Measurements from ENCODE around the gene EPN2.

The EPN2 gene

DNA sequence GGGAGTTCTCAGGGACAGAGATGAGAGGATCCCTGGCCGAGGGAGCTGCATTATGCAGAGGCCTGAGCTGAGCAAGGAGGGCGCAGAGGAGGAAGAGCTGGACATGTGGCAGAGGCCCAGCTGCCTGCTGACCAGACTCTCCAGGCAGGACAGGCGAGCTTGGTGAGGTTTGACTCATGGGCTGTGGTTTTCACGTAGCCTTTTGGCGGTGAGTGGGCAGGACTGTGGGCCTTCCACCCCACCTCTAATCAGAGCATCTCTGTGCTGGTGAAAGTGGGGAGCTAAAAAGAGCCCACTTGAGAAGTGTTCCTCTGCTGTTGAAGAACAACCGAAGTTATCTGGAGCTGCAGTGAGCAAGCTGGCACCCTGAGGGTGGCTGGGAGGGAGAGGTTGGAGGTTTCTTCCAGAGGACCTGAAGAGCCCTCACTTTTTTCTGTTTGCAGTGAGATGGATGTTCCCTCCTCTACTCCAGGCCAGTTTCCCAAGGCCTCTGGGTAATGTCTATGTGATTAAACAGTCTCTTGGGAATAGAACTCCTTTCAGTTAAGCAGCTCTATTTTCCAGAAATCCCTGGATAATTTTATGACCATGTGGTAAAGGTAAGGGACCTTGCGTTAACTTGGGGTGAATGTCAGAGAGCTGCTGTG lies 11.9 kb downstream of the EPN2 start:
- Mint-ChIP-seq H3K9me3 (no peaks in the 10 kb centered on the region), H3K4me1 (ENCODE audit: low read depth) (no peaks in the 10 kb centered on the region), H3K4me3 (no peak overlapping the region), H3K27ac (no peak overlapping the region), H3K36me3 (ENCODE audit: low read depth) (no peaks in the 10 kb centered on the region), H3K27me3 (ENCODE audit: low read depth) (peaks cover 10% of the 10 kb centered on the region)
- DNase-seq (ENCODE audit: low spot score) = no peak

DNA sequence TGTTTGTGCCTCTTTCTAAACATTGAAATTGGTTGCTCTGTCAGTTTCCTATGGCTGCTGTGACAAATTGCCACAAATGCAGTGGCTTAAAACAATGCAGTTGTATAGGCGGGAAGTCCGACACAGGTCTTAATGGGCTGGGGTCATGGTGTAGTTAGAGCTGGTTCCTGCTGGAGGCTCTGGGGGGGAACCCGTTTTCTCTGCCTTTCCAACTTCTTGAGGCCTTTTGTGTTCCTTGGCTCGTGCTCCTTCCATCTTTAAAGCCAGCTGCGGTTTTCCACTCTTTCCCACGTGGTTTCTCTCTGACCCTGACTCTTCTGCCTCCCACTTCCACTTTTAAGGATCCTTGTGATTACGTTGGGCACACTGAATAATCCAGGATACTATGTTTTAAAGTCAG lies 12.5 kb downstream of the EPN2 start:
- no peak for DNase-seq (ENCODE audit: low spot score)
- no peaks in the 10 kb centered on the region for H3K36me3 Mint-ChIP-seq (ENCODE audit: low read depth)
- H3K27ac Mint-ChIP-seq = no peak overlapping the region
- no peak overlapping the region for H3K4me3 Mint-ChIP-seq
- no peaks in the 10 kb centered on the region for H3K9me3 Mint-ChIP-seq
- peaks cover 11% of the 10 kb centered on the region for H3K27me3 Mint-ChIP-seq (ENCODE audit: low read depth)
- H3K4me1 Mint-ChIP-seq (ENCODE audit: low read depth) = no peaks in the 10 kb centered on the region

DNA sequence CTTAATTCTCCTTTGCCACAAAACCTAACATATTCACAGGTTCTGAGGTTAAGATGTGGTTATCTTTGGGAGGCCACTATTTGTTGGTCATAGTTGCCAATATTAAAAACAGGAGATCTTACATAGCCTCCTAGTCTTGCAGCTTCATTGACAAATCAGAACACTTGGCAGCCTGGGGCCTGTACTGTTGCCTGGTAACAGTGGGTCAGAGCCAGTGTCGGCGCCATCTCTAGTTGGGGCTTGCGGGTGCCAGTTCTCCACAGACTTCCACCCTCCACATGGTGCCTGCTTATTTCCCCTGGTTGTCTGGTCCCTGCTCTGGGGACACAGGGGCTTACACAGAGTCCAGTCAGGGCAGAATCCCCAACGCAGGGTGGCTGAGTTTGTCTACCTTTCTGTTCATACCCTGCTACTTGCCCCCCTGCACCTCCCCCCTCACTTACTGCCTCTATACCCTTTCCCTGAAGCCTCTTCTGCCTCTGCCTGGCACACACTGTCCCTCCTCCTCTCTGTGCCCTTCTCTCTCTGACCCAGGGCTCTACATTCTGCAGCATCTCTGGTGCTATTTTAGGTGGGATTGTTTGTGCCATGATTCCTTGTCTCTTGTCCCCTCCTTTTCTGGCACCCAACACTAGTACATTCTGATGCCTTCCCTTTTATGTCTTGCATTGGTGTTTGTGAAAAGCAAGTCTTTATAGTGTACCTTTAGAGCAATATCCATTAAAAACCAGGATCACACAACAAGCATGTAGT lies 13.4 kb downstream of the EPN2 start:
- Mint-ChIP-seq H3K4me3 (no peak overlapping the region), H3K9me3 (no peaks in the 10 kb centered on the region), H3K36me3 (ENCODE audit: low read depth) (no peaks in the 10 kb centered on the region), H3K4me1 (ENCODE audit: low read depth) (no peaks in the 10 kb centered on the region), H3K27me3 (ENCODE audit: low read depth) (peaks cover 12% of the 10 kb centered on the region), H3K27ac (no peak overlapping the region)
- no peak for DNase-seq (ENCODE audit: low spot score)

DNA sequence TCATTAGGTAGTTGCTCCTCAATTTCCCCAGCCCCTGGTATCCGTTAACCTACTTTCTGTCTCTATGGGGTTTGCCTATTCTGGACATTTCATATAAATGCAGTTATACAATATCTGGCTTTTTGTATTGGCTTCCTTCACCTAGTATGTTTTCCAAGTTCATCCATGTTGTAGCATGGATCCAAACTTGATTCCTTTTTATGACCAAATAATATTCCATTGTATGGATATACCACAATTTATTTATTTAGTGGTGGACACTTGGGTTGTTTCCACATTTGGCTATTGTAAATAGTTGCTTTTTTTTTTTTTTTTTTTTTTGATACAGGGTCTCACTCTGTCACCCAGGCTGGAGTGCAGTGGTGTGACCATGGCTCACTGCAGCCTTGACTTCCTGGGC lies 15.9 kb downstream of the EPN2 start:
- H3K4me1 Mint-ChIP-seq (ENCODE audit: low read depth) = no peaks in the 10 kb centered on the region
- H3K4me3 Mint-ChIP-seq = no peak overlapping the region
- H3K27me3 Mint-ChIP-seq (ENCODE audit: low read depth) = peaks cover 15% of the 10 kb centered on the region
- H3K36me3 Mint-ChIP-seq (ENCODE audit: low read depth) = no peaks in the 10 kb centered on the region
- H3K27ac Mint-ChIP-seq = no peak overlapping the region
- no peaks in the 10 kb centered on the region for H3K9me3 Mint-ChIP-seq
- no peak for DNase-seq (ENCODE audit: low spot score)

DNA sequence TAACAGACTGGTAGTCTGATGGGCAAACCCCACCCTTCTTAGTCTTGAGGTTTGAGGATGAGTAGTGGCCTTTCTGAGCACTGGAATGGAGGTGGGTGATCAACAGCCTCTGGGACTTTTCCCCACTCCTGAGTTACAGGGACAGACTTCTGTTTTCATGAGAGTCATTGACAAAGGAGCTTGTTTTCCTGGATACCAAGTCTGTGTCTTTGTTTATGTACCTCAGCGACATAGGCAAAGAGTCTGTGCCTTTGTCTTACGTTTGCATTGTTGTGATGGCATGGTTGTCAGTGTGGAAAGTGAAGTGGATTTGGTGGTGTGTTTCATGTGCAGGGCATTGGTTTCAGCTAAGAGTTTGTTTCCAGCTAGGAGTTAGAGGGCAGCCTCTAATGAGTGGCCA lies 17.5 kb downstream of the EPN2 start:
- no peak overlapping the region for H3K27ac Mint-ChIP-seq
- no peak overlapping the region for H3K4me3 Mint-ChIP-seq
- no peaks in the 10 kb centered on the region for H3K36me3 Mint-ChIP-seq (ENCODE audit: low read depth)
- H3K9me3 Mint-ChIP-seq = no peaks in the 10 kb centered on the region
- no peaks in the 10 kb centered on the region for H3K4me1 Mint-ChIP-seq (ENCODE audit: low read depth)
- no peak for DNase-seq (ENCODE audit: low spot score)
- peaks cover 17% of the 10 kb centered on the region for H3K27me3 Mint-ChIP-seq (ENCODE audit: low read depth)

DNA sequence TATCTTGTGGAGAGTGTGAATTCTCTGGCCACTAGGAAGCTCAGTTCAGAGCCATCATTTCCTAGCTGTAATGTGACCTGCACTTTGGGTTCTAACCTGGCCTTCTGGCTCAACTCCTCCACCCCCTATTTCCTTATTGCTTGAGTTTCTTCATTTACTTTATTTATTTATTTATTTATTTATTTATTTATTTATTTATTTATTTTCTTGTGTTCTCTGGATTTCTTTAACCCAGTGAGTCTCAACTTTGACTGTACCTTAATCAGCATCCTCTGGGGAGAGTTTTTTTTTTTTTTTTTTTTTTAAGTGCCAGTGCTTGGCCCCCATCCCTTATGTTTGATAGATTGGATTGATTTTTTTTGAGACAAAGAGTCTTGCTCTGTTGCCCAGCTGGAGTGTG lies 18.1 kb downstream of the EPN2 start:
- H3K27ac Mint-ChIP-seq = no peak overlapping the region
- DNase-seq (ENCODE audit: low spot score) = no peak
- no peaks in the 10 kb centered on the region for H3K36me3 Mint-ChIP-seq (ENCODE audit: low read depth)
- H3K27me3 Mint-ChIP-seq (ENCODE audit: low read depth) = peaks cover 23% of the 10 kb centered on the region
- H3K9me3 Mint-ChIP-seq = no peaks in the 10 kb centered on the region
- no peaks in the 10 kb centered on the region for H3K4me1 Mint-ChIP-seq (ENCODE audit: low read depth)
- H3K4me3 Mint-ChIP-seq = no peak overlapping the region

DNA sequence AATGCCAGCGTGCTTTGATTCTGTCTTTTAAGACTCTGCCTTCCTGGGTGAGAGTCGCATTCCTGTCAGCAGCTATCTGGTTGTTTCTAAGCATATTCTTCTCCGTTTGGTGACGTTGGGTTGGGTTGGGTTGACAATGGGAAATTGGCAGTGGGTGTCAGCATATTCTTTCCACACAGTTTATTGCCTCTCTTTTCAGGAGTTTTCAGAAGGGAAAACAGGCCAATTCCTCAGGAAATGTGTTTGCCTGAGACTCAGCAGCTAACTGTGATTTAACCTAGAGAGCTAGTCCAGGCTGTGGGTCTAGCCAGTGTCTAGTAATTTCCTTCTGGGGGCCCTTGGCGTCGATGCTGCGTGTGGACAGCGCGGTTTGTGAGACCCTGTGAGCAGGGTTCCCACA lies 21.2 kb downstream of the EPN2 start:
- Mint-ChIP-seq H3K4me3 (no peak overlapping the region), H3K27me3 (ENCODE audit: low read depth) (peaks cover 35% of the 10 kb centered on the region), H3K4me1 (ENCODE audit: low read depth) (no peaks in the 10 kb centered on the region), H3K9me3 (no peaks in the 10 kb centered on the region), H3K36me3 (ENCODE audit: low read depth) (no peaks in the 10 kb centered on the region), H3K27ac (no peak overlapping the region)
- no peak for DNase-seq (ENCODE audit: low spot score)

DNA sequence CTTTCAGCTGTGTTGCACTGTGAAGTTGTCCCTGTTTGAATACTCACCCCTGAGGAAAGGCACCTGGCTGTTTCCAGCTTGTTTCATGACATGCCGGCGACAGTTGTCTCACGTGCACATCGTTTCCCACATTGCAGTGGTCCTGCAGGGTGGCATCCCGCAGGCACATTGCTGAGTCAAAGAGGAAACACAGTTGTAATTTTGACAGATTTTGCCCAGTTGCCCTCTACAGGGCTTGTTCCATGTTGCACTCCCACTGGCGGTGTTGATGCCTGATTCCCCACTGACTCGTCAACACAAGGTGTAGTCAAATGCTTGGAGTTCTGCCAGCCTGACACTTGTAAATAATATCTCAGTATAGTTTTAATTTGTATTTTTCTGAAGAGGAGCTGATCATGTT lies 23.8 kb downstream of the EPN2 start:
- no peaks in the 10 kb centered on the region for H3K4me1 Mint-ChIP-seq (ENCODE audit: low read depth)
- no peak for DNase-seq (ENCODE audit: low spot score)
- peaks cover 32% of the 10 kb centered on the region for H3K27me3 Mint-ChIP-seq (ENCODE audit: low read depth)
- H3K4me3 Mint-ChIP-seq = no peak overlapping the region
- H3K36me3 Mint-ChIP-seq (ENCODE audit: low read depth) = no peaks in the 10 kb centered on the region
- no peaks in the 10 kb centered on the region for H3K9me3 Mint-ChIP-seq
- no peak overlapping the region for H3K27ac Mint-ChIP-seq

DNA sequence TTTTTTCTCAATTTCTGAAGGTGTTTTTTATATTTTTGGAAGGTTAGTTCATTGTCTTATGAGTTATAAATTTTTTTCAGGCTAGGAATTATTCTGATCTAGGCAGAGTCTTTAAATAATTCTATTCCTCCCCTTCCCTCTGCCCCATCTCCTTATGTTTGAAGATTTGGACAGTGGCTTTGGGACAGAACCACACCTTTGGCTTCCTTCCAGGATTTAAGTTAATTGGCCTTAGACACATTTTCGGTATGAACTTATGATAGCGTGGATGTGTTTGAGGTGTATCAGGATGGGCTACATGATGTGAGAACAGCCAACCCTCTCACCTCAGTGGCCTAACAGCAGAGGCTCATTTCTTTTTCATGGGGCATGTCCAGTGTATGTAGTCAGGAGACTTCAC lies 24.3 kb downstream of the EPN2 start:
- no peak overlapping the region for H3K27ac Mint-ChIP-seq
- no peaks in the 10 kb centered on the region for H3K36me3 Mint-ChIP-seq (ENCODE audit: low read depth)
- no peak for DNase-seq (ENCODE audit: low spot score)
- no peaks in the 10 kb centered on the region for H3K9me3 Mint-ChIP-seq
- H3K27me3 Mint-ChIP-seq (ENCODE audit: low read depth) = peaks cover 32% of the 10 kb centered on the region
- no peaks in the 10 kb centered on the region for H3K4me1 Mint-ChIP-seq (ENCODE audit: low read depth)
- no peak overlapping the region for H3K4me3 Mint-ChIP-seq

DNA sequence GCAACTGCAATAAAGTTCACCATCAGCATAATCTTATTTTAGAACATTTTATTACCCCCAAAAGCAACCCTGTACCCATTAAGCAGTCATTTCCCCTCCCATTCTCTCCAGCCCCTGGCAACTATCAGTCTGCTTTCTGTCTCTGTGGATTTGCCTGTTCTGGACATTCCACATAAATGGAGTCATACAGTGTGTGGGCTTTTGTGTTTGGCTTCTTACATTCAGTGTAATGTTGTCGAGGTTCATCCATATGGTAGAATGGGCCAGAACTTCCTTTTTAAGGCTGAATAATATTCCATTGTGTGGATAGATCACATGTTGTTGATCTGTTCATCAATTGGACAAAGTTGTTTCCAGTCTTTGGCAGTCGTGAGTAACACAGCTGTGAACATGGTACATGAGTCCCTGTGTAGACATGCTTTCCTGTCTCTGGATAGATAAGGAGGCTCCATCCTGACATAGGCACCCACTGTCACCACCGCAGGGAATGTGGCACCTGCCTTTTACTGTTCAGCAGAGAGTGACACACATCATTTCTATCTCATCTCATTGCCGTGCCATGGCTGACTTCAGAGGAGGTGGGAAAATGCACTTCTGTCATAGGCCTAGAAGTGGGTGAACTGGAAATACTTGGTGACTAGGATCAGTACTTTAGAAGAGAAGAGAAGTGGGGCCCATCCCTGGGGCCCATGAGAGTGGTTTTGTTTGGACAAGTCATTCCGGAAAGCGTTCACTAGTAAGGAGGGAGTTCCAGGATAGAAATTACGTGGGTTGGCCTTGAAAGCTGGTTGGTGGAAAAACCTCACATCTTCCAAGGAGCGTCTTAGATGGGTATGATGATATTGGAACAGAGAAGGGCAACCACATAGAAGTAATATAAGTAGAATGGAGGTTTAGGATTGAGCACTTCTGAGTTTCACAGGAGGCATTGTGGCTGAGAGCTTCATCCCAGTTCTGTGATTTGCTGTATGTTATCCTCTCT lies 25.8 kb downstream of the EPN2 start:
- Mint-ChIP-seq H3K36me3 (ENCODE audit: low read depth) (no peaks in the 10 kb centered on the region), H3K9me3 (no peaks in the 10 kb centered on the region), H3K4me3 (no peak overlapping the region), H3K27ac (no peak overlapping the region), H3K27me3 (ENCODE audit: low read depth) (peaks cover 26% of the 10 kb centered on the region), H3K4me1 (ENCODE audit: low read depth) (no peaks in the 10 kb centered on the region)
- DNase-seq (ENCODE audit: low spot score) = no peak

DNA sequence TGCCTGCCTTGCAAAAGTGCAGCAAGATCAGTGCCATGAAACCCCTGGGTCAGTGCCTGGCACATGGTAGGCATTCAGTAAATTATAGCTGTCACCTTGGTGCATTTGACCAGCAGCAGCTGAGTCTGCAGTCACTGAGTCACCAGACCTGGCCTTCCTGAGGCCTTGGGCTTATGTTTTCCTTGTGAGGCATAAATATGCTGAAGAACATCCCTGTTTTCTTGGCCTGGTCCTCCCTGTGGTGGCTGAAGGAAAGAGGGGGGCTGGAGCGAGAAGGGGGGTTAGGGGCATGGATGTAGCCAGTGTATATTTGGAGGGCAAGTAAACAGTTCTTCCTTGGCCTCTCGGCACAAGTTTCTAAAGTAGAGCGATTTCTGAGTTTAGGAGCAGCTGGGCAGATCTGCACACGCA lies 26.5 kb downstream of the EPN2 start:
- DNase-seq (ENCODE audit: low spot score) = no peak
- no peaks in the 10 kb centered on the region for H3K9me3 Mint-ChIP-seq
- no peak overlapping the region for H3K4me3 Mint-ChIP-seq
- no peaks in the 10 kb centered on the region for H3K4me1 Mint-ChIP-seq (ENCODE audit: low read depth)
- no peaks in the 10 kb centered on the region for H3K36me3 Mint-ChIP-seq (ENCODE audit: low read depth)
- H3K27me3 Mint-ChIP-seq (ENCODE audit: low read depth) = peaks cover 23% of the 10 kb centered on the region
- H3K27ac Mint-ChIP-seq = no peak overlapping the region

DNA sequence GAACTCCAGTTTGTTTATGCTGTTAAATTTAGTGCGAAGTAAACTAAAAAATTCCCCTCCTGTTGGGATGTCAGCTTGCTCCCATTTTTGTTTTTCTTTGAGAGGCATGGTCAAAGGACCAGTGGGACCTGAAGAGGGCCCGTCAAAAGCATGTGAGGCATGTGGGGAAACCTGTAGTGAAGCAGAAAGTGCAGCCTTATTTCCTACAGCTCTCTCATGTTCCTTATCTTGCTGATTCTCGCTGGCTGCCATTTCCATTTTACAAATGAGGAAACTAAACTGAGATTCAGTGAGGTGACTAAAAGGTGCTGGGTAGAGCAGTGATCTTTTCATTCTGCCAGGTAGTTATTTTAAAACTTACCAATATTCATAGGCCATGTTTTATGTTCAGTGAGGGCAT lies 27.1 kb downstream of the EPN2 start:
- H3K27me3 Mint-ChIP-seq (ENCODE audit: low read depth) = peaks cover 28% of the 10 kb centered on the region
- no peaks in the 10 kb centered on the region for H3K36me3 Mint-ChIP-seq (ENCODE audit: low read depth)
- H3K9me3 Mint-ChIP-seq = no peaks in the 10 kb centered on the region
- H3K4me1 Mint-ChIP-seq (ENCODE audit: low read depth) = peaks cover 4% of the 10 kb centered on the region
- H3K4me3 Mint-ChIP-seq = no peak overlapping the region
- DNase-seq (ENCODE audit: low spot score) = no peak
- H3K27ac Mint-ChIP-seq = no peak overlapping the region

DNA sequence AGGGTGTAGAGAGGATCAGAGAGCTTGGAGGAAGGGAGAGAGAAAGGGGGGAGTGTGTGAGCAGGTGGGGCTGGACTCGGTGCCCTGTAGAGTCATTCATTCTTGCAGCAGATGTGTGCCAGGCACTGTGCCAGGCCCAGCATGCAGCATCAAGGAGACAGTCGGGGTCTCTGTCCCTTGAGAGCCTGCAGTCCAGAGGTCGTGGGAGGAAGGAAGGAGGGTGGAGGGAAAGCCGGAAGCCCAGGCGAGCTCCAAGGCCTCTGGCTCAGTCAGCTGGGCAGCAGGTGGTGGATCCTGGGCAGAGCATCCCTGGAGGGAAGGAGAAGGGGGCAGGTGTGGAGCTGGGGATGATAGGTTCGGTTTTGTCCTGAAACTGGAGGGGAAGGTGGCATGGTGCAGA lies 27.5 kb downstream of the EPN2 start:
- no peak for DNase-seq (ENCODE audit: low spot score)
- Mint-ChIP-seq H3K4me1 (ENCODE audit: low read depth) (peaks cover 4% of the 10 kb centered on the region), H3K27me3 (ENCODE audit: low read depth) (peaks cover 32% of the 10 kb centered on the region), H3K4me3 (no peak overlapping the region), H3K36me3 (ENCODE audit: low read depth) (no peaks in the 10 kb centered on the region), H3K9me3 (no peaks in the 10 kb centered on the region), H3K27ac (no peak overlapping the region)

DNA sequence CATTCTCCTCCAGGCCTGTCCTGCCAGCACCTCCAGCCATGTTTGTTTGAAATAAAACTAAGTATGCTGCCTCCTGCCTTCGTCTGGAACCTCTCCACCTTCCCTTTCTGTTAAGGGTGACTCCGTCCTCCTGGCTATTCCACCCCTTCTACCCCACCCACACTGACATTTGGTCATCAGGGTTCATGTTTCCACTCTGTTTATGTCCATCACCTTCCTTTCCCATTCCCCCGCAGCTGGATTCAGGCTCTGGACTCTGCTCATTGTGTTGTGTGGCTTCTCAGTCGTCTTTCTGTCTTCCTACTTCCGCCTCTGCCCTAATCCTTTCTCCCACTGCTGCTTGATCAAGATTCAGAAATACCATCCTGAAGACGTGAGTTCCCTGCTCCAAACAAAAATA lies 28.6 kb downstream of the EPN2 start:
- no peak overlapping the region for H3K27ac Mint-ChIP-seq

More for the DNA sequence above, 28.6 kb downstream of the EPN2 start:
- Mint-ChIP-seq H3K4me3 (no peak overlapping the region), H3K36me3 (ENCODE audit: low read depth) (no peaks in the 10 kb centered on the region), H3K27me3 (ENCODE audit: low read depth) (peaks cover 25% of the 10 kb centered on the region), H3K4me1 (ENCODE audit: low read depth) (peaks cover 4% of the 10 kb centered on the region), H3K9me3 (no peaks in the 10 kb centered on the region)
- DNase-seq (ENCODE audit: low spot score) = no peak
